Activated B cell treated with CpG ODN at 0.5 μM for 24 hours (primary cell): ENCODE data around the gene MYZAP. TPM values are rescaled to one million over a fixed set of nuclear protein-coding genes. Genes with fewer than 3 reads are reported as not detected.

Experiments
- ATAC-seq: fragments of 200-7000 bp; cut with Tn5 transposase; one replicate; pipeline ENCODE4 v1.10.0; 2021; ENCODE audit warnings: low read depth, mild to moderate bottlenecking, moderate library complexity
- CTCF ChIA-PET: fragments of 350-600 bp; sonication (Branson Sonifier 250); formaldehyde crosslinking; loops from one replicate; lab custom pipeline; 2021; ENCODE audit warnings: antibody characterized with exemption; lab: Charles Lee
- POLR2A ChIA-PET: fragments of 350-600 bp; sonication (Branson Sonifier 250); formaldehyde crosslinking; loops from one replicate; lab custom pipeline; 2021; ENCODE audit warnings: antibody characterized with exemption; lab: Charles Lee
- DNase-seq: peaks from one replicate; pipeline ENCODE4 v3.0.0; 2022
- H3K27ac Mint-ChIP-seq: one replicate; pipeline ENCODE4 v1.8.0; 2020; ENCODE audit warnings: mixed read lengths
- H3K27me3 Mint-ChIP-seq: one replicate; pipeline ENCODE4 v1.8.0; 2021; ENCODE audit warnings: mixed read lengths
- H3K36me3 Mint-ChIP-seq: one replicate; pipeline ENCODE4 v1.8.0; 2021; ENCODE audit warnings: low read depth, mixed read lengths
- H3K4me1 Mint-ChIP-seq: one replicate; pipeline ENCODE4 v1.8.0; 2021; ENCODE audit warnings: mixed read lengths
- H3K4me3 Mint-ChIP-seq: one replicate; pipeline ENCODE4 v1.8.0; 2020; ENCODE audit warnings: mild to moderate bottlenecking, mixed read lengths
- H3K9me3 Mint-ChIP-seq: one replicate; pipeline ENCODE4 v1.8.0; 2020; ENCODE audit warnings: mixed read lengths
- intact Hi-C: fragments of 100-400 bp; cut with micrococcal nuclease; formaldehyde crosslinking; loops from one replicate; pipeline ENCODE4 v1.15.1; 2024
- total RNA-seq: library from RNA; stranded (reverse); gene quantifications from 2 replicates; pipeline ENCODE4 v1.2.3, GENCODE V29; 2022
- TF ChIP-seq, protein P1 (sequence below): fragments of 200-600 bp; IDR thresholded peaks from one replicate; pipeline ENCODE4 v1.8.0; 2022; ENCODE audit warnings: antibody characterized with exemption, mild to moderate bottlenecking

MYZAP gene
- total RNA-seq, 1 donor from 2014 or later = 1.00 TPM

DNA sequence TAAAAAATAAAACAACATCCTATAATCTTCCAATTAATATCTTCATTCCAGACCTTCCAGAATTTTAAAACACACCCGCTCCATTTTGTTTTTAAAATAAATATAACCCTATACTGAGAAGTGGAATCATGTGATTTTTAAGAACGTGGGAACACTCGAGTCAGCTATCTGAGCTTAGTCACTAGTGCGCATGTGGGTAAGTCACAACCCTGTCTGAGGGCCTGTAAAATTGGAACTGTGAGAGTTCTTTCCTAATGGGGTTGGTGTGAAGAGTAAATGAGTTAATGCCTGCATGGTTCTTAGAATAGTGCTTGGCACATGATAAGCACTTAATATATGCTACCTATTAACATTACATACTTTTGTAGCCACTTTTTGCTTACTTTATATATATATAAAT is 95.0 kb downstream of the MYZAP start:
- ChIA-PET CTCF (no interaction called here), POLR2A (no interaction called here)
- intact Hi-C loops = no loop called here
- TF ChIP-seq, protein P1, sequence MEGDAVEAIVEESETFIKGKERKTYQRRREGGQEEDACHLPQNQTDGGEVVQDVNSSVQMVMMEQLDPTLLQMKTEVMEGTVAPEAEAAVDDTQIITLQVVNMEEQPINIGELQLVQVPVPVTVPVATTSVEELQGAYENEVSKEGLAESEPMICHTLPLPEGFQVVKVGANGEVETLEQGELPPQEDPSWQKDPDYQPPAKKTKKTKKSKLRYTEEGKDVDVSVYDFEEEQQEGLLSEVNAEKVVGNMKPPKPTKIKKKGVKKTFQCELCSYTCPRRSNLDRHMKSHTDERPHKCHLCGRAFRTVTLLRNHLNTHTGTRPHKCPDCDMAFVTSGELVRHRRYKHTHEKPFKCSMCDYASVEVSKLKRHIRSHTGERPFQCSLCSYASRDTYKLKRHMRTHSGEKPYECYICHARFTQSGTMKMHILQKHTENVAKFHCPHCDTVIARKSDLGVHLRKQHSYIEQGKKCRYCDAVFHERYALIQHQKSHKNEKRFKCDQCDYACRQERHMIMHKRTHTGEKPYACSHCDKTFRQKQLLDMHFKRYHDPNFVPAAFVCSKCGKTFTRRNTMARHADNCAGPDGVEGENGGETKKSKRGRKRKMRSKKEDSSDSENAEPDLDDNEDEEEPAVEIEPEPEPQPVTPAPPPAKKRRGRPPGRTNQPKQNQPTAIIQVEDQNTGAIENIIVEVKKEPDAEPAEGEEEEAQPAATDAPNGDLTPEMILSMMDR = no peak
- ATAC-seq (no peak), DNase-seq (no peak)
- H3K4me3 Mint-ChIP-seq = no peak overlapping the region
- H3K9me3 Mint-ChIP-seq = no peaks in the 10 kb centered on the region
- H3K36me3 Mint-ChIP-seq = peaks cover 1% of the 10 kb centered on the region
- no peak overlapping the region for H3K27ac Mint-ChIP-seq
- H3K4me1 Mint-ChIP-seq = no peaks in the 10 kb centered on the region
- no peaks in the 10 kb centered on the region for H3K27me3 Mint-ChIP-seq

GRCh38 chr15:57690341-57690966 is 98.8 kb downstream of the MYZAP start:
- ChIA-PET CTCF (no interaction called here), POLR2A (no interaction called here)
- H3K9me3 Mint-ChIP-seq = no peaks in the 10 kb centered on the region
- H3K27me3 Mint-ChIP-seq = peaks cover 11% of the 10 kb centered on the region
- no peak overlapping the region for H3K4me3 Mint-ChIP-seq
- ATAC-seq = no peak
- no peak for DNase-seq
- TF ChIP-seq, protein P1 = no peak
- H3K36me3 Mint-ChIP-seq = no peaks in the 10 kb centered on the region
- H3K27ac Mint-ChIP-seq = no peak overlapping the region
- intact Hi-C loops = no loop called here
- no peaks in the 10 kb centered on the region for H3K4me1 Mint-ChIP-seq

GRCh38 chr15:57691082-57691481 is 99.4 kb downstream of the MYZAP start:
- no peak overlapping the region for H3K27ac Mint-ChIP-seq
- DNase-seq = no peak
- H3K9me3 Mint-ChIP-seq = no peaks in the 10 kb centered on the region
- no peak for ATAC-seq
- ChIA-PET POLR2A (no interaction called here), CTCF (no interaction called here)
- no peak overlapping the region for H3K4me3 Mint-ChIP-seq
- intact Hi-C loops = no loop called here
- no peaks in the 10 kb centered on the region for H3K4me1 Mint-ChIP-seq
- H3K27me3 Mint-ChIP-seq = peaks cover 13% of the 10 kb centered on the region
- H3K36me3 Mint-ChIP-seq = no peaks in the 10 kb centered on the region
- TF ChIP-seq, protein P1 = no peak

DNA sequence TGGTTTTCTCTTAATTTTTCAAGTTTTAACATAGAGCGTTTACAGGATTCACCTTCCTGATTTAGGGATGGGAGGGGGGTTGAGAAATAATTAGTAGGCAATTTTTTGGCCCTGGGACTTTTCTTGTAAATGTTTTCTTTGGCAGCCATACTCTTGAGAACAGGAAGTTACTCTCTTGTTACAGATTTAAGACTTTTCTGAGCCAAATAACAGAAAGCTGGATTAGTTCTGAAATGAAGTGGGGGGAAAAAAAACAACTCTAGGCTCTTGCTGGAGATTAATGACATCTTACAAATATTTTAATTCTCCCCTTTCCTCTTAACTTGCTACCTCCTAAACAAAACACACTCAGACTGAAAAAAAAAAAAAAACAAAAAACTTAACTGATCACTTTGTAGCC is 101.0 kb downstream of the MYZAP start:
- ChIA-PET CTCF (no interaction called here), POLR2A (no interaction called here)
- ATAC-seq (no peak), DNase-seq (no peak)
- H3K27ac Mint-ChIP-seq = no peak overlapping the region
- H3K27me3 Mint-ChIP-seq = peaks cover 26% of the 10 kb centered on the region
- TF ChIP-seq, protein P1 = no peak
- no peaks in the 10 kb centered on the region for H3K4me1 Mint-ChIP-seq
- intact Hi-C loops = no loop called here
- H3K4me3 Mint-ChIP-seq = no peak overlapping the region
- no peaks in the 10 kb centered on the region for H3K36me3 Mint-ChIP-seq
- H3K9me3 Mint-ChIP-seq = no peaks in the 10 kb centered on the region

DNA sequence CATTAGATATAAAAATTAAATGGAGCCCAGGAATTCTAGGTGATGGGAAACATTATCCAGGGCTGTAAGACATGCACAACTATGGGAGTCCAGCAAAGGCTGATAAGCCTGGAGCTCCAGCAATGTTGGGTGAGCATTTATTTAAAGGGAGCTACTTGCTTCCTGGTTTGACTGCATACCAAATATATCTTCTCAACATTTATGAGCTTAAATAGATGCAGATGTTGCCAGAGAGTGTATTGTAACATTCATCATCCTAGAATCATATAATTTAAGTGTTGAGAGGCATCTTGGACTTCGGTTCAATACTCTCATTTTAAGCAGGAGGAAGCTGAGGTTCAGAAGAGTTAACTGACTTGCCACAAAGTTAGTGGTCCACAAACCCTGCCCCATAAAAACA is 102.6 kb downstream of the MYZAP start:
- DNase-seq (no peak), ATAC-seq (no peak)
- intact Hi-C loops = no loop called here
- Mint-ChIP-seq H3K27me3 (peaks cover 36% of the 10 kb centered on the region), H3K9me3 (no peaks in the 10 kb centered on the region), H3K27ac (no peak overlapping the region), H3K4me3 (no peak overlapping the region), H3K4me1 (no peaks in the 10 kb centered on the region), H3K36me3 (no peaks in the 10 kb centered on the region)
- POLR2A ChIA-PET = no interaction called here
- CTCF ChIA-PET = no interaction called here
- TF ChIP-seq, protein P1 = no peak
